Measurements from ENCODE around the gene MINK1. TPM values are rescaled to one million over a fixed set of nuclear protein-coding genes. Genes with fewer than 3 reads are reported as not detected.

MINK1 gene
- total and polyA plus RNA-seq, 10 of the 15 experiments (the other 5 are each of a cell fraction or from before 2014, with no cell fraction given) = 0.08 to 55.6 (median 15.0) TPM

GRCh38 chr17:4908711-4909496 is 75.8 kb downstream of the MINK1 start:
- Histone ChIP-seq H3K4me1 (ENCODE audit: control insufficient read depth, insufficient read depth, low read length) (peaks cover 4% of the 10 kb centered on the region), H3K9me3 (replicated peaks; ENCODE audit: control insufficient read depth, insufficient read depth, low read length) (no peaks in the 10 kb centered on the region), H3K27ac (ENCODE audit: control insufficient read depth, insufficient read depth) (no peak overlapping the region), H3K4me2 (ENCODE audit: control insufficient read depth, insufficient read depth) (no peak overlapping the region), H3K27me3 (replicated peaks in 1 of 2; ENCODE audit: control insufficient read depth in 2 of 2, insufficient read depth in 2 of 2, low read length in 1 of 2) (no peaks in the 10 kb centered on the region; a peak in 1 of 4 replicates), H2AFZ (ENCODE audit: control insufficient read depth, low read depth, low read length) (peak overlapping the region; percentile 68), H4K20me1 (ENCODE audit: control insufficient read depth, insufficient read depth) (no peaks in the 10 kb centered on the region), H3K4me3 (no peak overlapping the region), H3K9ac (ENCODE audit: control insufficient read depth, insufficient read depth, low read length) (no peak overlapping the region), H3K36me3 (ENCODE audit: control insufficient read depth in 2 of 2, insufficient read depth in 2 of 2, low read length in 1 of 2) (no peaks in the 10 kb centered on the region), H3K79me2 (ENCODE audit: control insufficient read depth, insufficient read depth, low read length) (no peaks in the 10 kb centered on the region)
- CTCF ChIA-PET = interaction anchor here (0.7 to 3.0 kb wide), 29 partner anchors 8 to 530 kb away, joined by 3 to 35 read pairs (median 4); partner anchors contain the start of genes ARRB2, C1QBP, CAMTA2 and ENO3
- BruUV-seq (replicated peaks) = no TSS peak
- POLR2A ChIA-PET = interaction anchor here (0.6 to 1.7 kb wide), 5 partner anchors 9 to 150 kb away, joined by 3 to 6 read pairs (median 3); partner anchors contain the start of genes CAMTA2, RNF167, SLC25A11 and SPAG7
- WGBS (ENCODE audit: insufficient coverage, insufficient replicate concordance, low lambda C conversion rate, missing lambda C conversion rate) = 37% methylated on average over 20 of the region's 20 CpGs
- in situ Hi-C loops (cut with MboI) (no loop called here), intact Hi-C loops (cut with micrococcal nuclease; ENCODE audit: unreplicated experiment) (loop anchor here (1.0 kb wide), 2 partner anchors 58 to 153 kb away; partner anchors contain the start of gene SPAG7)
- RAD21 ChIA-PET (ENCODE audit: unreplicated experiment) = interaction anchor here (0.6 to 2.2 kb wide), 13 partner anchors 11 to 163 kb away, joined by 3 to 28 read pairs (median 4); partner anchors contain the start of genes CAMTA2, PFN1, RNF167 and SLC25A11
- ATAC-seq = peak; percentile 100
- peak; percentile 31 for DNase-seq (ENCODE audit: low read depth, low spot score)
- peak; percentile 65 for FAIRE-seq
- SMC1A ChIA-PET (ENCODE audit: uncharacterized antibody, unreplicated experiment) = interaction anchor here (0.7 to 3.2 kb wide), 15 partner anchors 9 to 176 kb away, joined by 3 to 20 read pairs (median 4); partner anchors contain the start of genes C17orf107, PFN1, RNF167 and SLC25A11
- peak; percentile 69; the same call in 1 of the 2 replicates for TF ChIP-seq YY1 (IDR thresholded peaks at IDR 0.05; ENCODE audit: low read depth, low read length)
- no peak for TF ChIP-seq ZNF217 (IDR thresholded peaks at IDR 0.05)
- TF ChIP-seq IKZF1 (conservative IDR thresholded peaks at IDR 0.05) = peak; percentile 54
- TF ChIP-seq EP300 (IDR thresholded peaks at IDR 0.05; ENCODE audit: borderline replicate concordance in 1 of 2, control insufficient read depth in 1 of 2, low read depth in 2 of 2, low read length in 2 of 2) = no peak
- TF ChIP-seq NBN (IDR thresholded peaks at IDR 0.05) = peak; percentile 91
- no peak for TF ChIP-seq PML (IDR thresholded peaks at IDR 0.05; ENCODE audit: low read length)
- TF ChIP-seq, protein P1, sequence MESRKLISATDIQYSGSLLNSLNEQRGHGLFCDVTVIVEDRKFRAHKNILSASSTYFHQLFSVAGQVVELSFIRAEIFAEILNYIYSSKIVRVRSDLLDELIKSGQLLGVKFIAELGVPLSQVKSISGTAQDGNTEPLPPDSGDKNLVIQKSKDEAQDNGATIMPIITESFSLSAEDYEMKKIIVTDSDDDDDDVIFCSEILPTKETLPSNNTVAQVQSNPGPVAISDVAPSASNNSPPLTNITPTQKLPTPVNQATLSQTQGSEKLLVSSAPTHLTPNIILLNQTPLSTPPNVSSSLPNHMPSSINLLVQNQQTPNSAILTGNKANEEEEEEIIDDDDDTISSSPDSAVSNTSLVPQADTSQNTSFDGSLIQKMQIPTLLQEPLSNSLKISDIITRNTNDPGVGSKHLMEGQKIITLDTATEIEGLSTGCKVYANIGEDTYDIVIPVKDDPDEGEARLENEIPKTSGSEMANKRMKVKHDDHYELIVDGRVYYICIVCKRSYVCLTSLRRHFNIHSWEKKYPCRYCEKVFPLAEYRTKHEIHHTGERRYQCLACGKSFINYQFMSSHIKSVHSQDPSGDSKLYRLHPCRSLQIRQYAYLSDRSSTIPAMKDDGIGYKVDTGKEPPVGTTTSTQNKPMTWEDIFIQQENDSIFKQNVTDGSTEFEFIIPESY (IDR thresholded peaks at IDR 0.05) = no peak
- peak; percentile 71; the same call in 1 of the 2 replicates for TF ChIP-seq TCF12 (IDR thresholded peaks at IDR 0.05; ENCODE audit: low read depth, low read length)
- no peak for TF ChIP-seq MEF2A (IDR thresholded peaks at IDR 0.05; ENCODE audit: insufficient read depth, low read depth, low read length)
- 0 out of 2 replicates have a peak, but pooled peaks have one; percentile 15 for TF ChIP-seq EED (IDR thresholded peaks at IDR 0.05; ENCODE audit: low read depth)
- no peak for TF ChIP-seq KDM1A (IDR thresholded peaks at IDR 0.05; ENCODE audit: borderline replicate concordance)
- TF ChIP-seq YBX1 (IDR thresholded peaks at IDR 0.05) = no peak
- peak; percentile 89 for TF ChIP-seq SMC3 (IDR thresholded peaks at IDR 0.05; ENCODE audit: borderline replicate concordance, low read length)
- no peak for TF ChIP-seq IKZF2 (IDR thresholded peaks at IDR 0.05)
- no peak for TF ChIP-seq ATF7 (IDR thresholded peaks at IDR 0.05; ENCODE audit: low read depth)
- 0 out of 2 replicates have a peak, but pooled peaks have one; percentile 33 for TF ChIP-seq MLLT1 (IDR thresholded peaks at IDR 0.05)
- no peak for TF ChIP-seq RFX5 (IDR thresholded peaks at IDR 0.05; ENCODE audit: low read depth, low read length)
- TF ChIP-seq SMARCA5 (IDR thresholded peaks at IDR 0.05) = peak; percentile 69; the same call in 1 of the 2 replicates
- TF ChIP-seq, protein P2, sequence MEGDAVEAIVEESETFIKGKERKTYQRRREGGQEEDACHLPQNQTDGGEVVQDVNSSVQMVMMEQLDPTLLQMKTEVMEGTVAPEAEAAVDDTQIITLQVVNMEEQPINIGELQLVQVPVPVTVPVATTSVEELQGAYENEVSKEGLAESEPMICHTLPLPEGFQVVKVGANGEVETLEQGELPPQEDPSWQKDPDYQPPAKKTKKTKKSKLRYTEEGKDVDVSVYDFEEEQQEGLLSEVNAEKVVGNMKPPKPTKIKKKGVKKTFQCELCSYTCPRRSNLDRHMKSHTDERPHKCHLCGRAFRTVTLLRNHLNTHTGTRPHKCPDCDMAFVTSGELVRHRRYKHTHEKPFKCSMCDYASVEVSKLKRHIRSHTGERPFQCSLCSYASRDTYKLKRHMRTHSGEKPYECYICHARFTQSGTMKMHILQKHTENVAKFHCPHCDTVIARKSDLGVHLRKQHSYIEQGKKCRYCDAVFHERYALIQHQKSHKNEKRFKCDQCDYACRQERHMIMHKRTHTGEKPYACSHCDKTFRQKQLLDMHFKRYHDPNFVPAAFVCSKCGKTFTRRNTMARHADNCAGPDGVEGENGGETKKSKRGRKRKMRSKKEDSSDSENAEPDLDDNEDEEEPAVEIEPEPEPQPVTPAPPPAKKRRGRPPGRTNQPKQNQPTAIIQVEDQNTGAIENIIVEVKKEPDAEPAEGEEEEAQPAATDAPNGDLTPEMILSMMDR (IDR thresholded peaks at IDR 0.05 in 2 of 3, conservative IDR thresholded peaks at IDR 0.05 in 1 of 3; ENCODE audit: control insufficient read depth in 2 of 3, extremely low read depth in 1 of 3, insufficient read depth in 1 of 3, low read depth in 3 of 3, low read length in 3 of 3) = peak; percentile 79 to 84 (median 84)
